HUDEP-2 (cell line): Measurements from ENCODE around the gene IFIT2.
"Not testable (repeated sequence)": the region's sequence is repeated elsewhere in the genome, so short reads cannot be mapped to it uniquely, and the experiment has no call there.

Experiments
- DNase-seq, 76 experiments: peaks; one replicate each; lab custom pipeline; 2025; ENCODE audit not compliant: unreplicated experiment in 76 of 76; lab: John Stamatoyannopoulos, UW

The IFIT2 gene

DNA sequence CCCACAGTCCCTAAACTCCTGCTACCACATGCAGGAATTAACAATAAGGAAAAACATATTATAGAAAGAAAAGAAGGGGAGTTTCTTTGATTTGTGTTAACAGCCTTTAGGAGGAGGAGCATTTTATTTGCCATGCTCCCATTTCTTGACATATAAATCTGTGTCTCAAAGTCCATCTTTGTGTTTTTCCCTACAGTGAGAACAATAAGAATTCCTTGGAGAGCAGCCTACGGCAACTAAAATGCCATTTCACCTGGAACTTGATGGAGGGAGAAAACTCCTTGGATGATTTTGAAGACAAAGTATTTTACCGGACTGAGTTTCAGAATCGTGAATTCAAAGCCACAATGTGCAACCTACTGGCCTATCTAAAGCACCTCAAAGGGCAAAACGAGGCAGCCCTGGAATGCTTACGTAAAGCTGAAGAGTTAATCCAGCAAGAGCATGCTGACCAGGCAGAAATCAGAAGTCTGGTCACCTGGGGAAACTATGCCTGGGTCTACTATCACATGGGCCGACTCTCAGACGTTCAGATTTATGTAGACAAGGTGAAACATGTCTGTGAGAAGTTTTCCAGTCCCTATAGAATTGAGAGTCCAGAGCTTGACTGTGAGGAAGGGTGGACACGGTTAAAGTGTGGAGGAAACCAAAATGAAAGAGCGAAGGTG, 4.1 kb downstream of the IFIT2 start:
- DNase-seq = no peak

DNA sequence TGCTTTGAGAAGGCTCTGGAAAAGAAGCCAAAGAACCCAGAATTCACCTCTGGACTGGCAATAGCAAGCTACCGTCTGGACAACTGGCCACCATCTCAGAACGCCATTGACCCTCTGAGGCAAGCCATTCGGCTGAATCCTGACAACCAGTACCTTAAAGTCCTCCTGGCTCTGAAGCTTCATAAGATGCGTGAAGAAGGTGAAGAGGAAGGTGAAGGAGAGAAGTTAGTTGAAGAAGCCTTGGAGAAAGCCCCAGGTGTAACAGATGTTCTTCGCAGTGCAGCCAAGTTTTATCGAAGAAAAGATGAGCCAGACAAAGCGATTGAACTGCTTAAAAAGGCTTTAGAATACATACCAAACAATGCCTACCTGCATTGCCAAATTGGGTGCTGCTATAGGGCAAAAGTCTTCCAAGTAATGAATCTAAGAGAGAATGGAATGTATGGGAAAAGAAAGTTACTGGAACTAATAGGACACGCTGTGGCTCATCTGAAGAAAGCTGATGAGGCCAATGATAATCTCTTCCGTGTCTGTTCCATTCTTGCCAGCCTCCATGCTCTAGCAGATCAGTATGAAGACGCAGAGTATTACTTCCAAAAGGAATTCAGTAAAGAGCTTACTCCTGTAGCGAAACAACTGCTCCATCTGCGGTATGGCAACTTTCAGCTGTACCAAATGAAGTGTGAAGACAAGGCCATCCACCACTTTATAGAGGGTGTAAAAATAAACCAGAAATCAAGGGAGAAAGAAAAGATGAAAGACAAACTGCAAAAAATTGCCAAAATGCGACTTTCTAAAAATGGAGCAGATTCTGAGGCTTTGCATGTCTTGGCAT, 4.8 kb downstream of the IFIT2 start:
- DNase-seq = no peak

DNA sequence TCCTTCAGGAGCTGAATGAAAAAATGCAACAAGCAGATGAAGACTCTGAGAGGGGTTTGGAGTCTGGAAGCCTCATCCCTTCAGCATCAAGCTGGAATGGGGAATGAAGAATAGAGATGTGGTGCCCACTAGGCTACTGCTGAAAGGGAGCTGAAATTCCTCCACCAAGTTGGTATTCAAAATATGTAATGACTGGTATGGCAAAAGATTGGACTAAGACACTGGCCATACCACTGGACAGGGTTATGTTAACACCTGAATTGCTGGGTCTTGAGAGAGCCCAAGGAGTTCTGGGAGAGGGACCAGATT, 5.4 kb downstream of the IFIT2 start:
- no peak for DNase-seq

DNA sequence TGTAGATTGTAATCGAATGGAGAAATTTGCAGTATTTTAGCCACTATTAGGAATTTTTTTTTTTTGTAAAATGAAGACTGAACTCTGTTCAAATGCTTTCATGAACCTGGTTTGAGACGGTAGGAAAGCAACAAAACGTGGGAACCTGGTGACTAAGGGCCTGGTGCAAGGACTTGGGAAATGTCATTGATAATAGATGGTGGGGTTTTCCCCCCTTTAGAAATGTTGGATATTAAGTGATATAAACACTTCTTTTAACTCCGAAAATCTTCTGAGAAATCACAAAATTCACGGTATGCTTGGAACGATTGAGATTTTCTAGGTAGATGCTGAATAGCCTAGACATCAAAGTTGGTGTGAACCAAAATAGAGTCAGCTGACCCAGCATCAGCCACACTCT, 6.4 kb downstream of the IFIT2 start:
- DNase-seq = no peak

DNA sequence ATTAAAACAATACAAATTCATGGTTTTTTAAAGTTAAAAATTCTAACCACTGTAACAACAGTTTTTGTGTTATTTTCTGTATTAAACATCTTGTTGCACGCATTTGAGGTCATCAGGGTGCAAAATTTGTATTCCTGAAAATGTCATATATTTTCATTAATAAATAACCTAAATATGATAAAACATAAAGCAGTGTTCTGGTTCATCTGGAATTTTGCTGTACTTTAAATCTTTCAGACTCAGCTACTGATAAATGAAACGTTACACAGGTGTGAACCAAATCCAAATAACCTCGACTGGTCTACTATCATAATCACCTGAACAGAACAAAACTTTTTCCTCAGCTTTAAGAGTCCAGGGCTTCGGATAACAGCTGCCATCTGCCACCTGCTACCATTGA, 6.9 kb downstream of the IFIT2 start:
- no peak for DNase-seq

DNA sequence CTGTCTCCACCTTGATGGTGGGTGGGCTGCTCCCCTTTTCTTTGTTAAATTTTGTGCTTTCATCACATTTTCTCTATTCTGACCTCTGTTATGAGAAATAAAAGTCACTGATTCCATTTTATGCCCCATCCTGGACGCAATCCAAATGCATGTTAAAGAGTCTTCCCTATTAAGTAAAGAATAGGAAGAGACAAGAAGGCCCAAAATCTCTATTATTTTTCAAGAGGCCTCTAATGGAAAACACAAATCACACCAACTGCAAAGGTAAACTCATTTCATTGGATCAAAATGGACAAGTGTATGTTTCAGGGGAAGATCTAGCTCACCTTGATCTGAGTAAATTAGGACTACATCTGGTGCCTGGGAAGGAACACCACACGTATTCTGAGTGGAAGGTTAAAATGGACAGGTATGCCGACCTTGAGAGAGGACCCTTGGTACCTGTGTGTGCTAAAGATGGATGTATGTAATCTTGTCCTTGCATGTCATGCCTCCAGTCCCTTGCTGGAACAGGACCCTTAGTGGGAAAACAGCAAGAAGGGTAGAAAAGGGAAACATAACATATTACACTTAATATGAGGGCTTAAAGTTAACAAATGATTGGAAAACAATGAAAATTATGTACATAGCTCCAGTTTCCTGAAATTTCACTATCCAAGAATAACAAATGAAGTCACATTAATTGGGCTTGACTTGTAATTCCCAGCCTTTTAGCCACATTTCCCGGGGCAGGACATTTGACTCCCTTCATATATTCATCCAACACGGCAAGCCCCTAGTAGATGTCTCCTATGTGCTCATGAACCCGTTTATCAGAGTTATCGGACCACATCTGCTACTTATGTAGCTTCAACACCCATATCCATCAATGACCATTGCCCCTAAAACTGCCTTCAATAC, 7.6 kb downstream of the IFIT2 start:
- no peak for DNase-seq

DNA sequence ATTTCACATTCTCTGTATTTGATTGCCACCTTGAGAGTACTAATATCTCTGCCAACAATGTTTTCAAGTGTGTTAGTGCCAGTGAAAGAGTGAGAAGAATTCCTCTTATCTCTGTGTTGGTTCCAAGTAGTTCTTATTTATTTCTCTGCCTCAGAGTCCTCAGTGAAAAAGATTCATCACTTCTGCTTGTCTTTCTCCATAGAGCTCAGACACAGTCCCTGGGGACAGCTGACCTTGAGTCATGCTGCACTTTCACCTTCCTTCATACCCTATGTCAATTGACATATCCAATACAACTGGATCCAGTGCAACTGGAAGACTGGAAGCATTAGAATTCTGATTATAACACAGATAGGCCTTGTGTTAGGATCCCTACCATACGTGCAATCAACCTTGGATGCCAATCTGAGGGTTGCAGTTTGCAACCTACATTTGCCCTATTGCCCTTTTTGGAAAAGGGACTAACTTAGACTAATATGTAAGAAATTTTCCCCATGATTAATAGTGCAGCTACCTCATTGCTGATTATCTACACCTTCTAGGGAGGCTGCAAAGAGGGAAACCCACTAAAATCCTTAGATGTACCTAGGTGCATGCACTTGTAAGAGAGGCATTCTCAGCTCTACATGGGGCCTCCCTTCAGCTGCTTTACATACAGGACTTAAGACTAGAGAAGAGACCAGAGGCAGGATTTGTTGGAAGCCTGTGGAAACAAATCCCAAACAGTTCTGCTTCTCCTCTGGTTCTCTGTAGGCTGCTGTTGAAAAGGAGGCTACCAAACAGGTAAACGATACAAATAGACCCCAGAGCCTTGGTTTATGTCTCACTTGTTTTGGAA, 8.4 kb downstream of the IFIT2 start:
- no peak for DNase-seq

DNA sequence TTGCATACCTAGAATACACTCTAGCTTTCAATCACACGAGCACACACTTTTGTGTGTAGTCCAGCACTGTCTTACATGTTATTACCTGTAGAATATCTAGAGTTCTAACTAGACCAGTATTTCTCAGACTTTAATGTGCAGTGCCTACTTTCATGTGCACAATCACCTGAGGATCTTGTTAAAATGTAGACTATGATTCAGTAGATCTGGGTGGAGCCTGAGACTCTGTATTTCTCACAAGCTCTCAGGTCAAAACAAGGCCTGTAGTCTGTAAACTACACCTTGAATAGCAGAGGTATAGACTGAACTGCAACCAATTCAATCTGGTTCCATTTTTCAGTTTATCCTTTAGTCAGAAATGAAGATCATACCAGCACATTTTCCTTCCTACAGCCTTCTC, 11.1 kb downstream of the IFIT2 start:
- DNase-seq = no peak

DNA sequence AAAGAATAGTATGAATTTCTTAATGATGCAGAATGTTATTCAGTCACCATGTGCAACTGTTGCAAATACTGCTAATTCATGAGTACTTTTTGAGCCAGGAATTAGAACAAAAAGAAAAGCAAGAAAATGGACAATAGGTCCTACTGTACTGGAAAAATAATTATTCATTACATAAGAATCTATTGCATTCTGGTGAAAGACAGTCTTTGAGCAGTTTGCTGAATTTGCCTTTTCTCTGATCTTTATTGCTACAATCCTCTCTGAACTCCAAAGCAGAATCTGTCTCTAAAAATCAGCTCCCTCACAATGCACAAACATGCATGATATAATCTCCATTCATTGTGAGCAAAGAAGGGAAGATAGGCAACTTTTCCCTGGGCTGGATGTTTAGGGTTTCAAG, 12.8 kb downstream of the IFIT2 start:
- no peak for DNase-seq

DNA sequence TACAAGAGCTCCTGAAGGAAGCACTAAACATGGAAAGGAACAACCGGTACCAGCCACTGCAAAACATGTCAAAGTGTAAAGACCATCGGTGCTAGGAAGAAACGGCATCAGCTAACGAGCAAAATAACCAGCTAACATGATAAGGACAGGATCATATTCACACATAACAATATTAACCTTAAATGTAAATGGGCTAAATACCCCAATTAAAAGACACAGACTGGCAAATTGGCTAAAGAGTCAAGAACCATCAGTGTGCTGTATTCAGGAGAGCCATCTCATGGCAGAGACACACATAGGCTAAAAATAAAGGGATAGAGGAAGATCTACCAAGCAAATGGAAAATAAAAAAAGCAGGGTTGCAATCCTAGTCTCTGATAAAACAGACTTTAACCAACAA, 16.2 kb downstream of the IFIT2 start:
- DNase-seq = not testable (repeated sequence)

DNA sequence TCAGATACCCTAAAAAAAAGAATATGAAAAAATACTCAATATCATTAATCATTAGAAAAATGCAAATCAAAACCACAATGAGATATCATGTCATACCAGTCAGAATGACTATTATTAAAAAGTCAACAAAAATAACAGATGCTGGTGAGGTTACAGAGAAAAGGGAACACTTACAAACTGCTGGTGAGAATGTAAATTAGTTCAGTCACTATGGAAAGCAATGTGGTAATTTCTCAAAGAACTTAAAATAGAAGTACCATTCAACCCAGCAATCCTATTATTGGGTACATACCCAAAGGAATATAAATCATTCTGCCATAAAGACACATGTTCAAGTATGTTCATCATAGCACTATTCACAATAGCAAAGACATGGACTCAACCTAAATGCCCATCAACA, 23.2 kb downstream of the IFIT2 start:
- not testable (repeated sequence) for DNase-seq

DNA sequence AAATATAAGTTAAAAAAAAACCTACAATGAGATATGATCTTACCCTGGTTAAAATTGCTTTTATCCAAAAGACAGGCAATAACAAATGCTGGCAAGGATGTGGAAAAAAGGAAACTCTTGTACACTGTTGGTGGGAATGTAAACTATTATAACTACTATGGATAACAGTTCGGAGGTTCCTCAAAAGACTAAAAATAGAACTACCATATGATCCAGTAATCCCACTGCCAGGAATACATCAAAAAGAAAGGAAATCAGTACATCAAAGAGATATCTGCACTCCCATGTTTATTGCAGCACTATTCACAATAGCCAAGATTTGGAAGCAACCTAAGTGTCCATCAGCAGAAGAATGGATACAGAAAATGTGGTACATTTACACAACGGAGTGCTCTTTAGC, 24.0 kb downstream of the IFIT2 start:
- DNase-seq = not testable (repeated sequence)

DNA sequence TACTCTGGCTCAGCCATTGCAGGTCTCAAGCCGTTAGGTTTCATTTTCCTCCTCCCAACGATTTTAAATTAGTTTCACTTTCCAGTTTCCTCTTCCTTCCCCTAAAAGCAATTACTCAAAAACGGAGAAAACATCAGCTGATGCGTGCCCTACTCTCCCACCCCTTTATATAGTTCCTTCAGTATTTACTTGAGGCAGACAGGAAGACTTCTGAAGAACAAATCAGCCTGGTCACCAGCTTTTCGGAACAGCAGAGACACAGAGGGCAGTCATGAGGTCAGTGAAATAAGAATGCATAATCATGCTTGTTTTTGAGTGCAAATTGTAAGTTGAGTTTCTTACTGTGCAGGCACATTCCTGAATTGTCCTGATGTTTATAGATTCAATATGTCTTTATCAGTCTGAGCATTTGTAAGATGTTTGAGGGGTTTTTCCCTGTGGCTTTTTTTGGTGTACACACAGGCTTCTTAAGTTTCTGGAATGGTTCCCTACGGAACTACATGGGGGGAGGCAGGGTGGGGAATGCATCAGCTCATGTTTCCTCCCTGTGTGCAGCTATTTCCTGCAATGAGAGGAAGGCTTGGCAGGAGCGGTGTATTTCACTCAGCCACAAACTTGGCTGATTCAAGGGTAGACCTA, 26.1 kb downstream of the IFIT2 start, which contains the start of gene IFIT3:
Gene IFIT3, plus strand, starts transcription at position 195 of the 639 bp plus-strand sequence. Its CDS starts 77 bp downstream, at position 272.
- peak in 23 of 76 experiments; percentile 3 to 72 (median 23) for DNase-seq

DNA sequence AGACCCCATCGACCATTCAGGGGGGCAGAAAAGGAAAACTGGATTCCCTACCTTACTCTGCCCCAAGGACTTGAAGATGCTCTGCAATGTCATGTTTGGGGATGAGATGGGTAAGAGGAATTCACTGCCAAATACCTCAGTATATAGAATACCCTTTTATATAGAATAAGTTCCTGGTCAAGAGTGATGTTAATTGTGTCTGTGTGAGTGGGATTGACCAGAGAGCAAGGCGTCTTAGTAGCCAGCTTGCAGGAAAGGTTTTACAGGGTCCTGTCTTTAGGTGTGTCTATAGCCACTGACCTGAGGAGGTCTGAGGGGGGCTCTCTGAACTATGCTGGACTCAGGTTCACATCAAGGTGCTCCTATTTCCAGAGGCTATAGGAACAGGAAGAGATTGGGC, 27.3 kb downstream of the IFIT2 start:
- no peak for DNase-seq

DNA sequence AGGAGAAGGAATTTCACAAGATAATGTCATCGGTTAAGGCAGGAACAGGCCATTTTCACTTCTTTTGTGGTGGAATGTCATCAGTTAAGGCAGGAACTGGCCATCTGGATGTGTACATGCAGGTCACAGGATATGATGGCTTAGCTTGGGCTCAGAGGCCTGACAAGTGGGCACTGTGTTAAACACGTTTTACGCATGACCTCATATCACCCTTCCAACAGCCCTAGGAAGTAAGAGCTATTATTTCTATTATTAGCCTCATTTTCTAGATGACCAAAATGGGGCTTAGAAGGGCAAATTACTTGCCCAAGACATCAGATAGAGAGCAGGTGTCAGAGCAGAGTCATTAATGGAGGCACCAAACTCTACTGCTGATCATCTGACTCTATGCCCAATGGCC, 28.2 kb downstream of the IFIT2 start:
- not testable (repeated sequence) for DNase-seq

DNA sequence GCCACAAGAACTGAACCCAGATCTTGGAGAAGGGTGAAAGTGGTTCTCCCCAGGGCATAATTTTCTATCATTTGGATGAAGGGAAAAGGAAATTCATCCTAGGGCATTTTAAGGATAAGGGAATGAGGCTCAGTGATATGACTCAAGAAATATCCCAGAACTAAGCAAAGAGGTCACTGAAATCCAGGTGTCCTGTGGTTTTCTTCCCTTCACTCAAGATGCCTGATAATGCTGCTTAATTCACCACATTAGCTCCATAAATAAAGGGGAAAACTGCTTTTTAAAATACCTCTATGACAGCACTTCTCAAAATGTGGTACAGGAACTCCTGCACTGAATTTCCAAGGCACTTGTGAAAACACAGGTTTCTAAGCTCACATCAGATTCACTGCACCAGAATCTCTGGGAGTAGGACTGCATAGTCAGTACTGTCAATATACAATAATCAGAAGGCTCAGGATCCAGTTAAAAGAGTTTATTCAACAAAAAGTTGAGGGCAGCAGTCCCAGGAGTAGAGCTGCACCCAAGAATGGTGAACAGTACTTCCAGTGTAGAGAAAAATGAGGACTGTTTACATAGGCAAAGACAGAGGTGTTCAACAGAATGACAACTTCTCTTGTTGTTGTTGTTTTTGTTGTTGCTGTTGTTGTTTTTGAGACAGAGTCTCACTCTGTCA, 28.8 kb downstream of the IFIT2 start:
- no peak for DNase-seq

DNA sequence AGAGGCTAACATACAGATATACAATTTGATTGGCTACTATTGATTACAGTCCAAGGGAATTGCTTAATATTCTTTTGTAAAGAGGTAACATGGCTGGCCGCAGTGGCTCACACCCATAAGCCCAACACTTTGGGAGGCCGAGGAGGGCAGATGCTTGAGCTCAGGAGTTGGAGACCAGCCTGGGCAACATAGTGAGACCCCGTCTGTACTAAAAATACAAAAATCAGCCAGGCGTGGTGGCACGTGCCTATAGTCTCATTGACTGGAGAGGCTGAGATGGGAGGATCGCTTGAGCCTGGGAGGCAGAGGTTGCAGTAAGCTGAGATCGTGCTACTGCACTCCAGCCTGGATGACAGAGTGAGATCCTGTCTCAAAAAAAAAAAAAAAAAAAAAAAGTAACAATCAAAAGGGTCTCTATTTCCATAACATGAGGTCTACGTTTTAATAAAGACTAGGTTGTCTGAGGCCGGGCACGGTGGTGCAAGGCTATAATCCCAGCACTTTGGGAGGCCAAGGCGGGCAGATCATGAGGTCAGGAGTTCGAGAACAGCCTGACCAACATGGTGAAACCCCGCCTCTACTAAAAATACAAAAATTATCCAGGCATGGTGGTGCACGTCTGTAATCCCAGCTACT, 29.8 kb downstream of the IFIT2 start:
- DNase-seq = not testable (repeated sequence)

DNA sequence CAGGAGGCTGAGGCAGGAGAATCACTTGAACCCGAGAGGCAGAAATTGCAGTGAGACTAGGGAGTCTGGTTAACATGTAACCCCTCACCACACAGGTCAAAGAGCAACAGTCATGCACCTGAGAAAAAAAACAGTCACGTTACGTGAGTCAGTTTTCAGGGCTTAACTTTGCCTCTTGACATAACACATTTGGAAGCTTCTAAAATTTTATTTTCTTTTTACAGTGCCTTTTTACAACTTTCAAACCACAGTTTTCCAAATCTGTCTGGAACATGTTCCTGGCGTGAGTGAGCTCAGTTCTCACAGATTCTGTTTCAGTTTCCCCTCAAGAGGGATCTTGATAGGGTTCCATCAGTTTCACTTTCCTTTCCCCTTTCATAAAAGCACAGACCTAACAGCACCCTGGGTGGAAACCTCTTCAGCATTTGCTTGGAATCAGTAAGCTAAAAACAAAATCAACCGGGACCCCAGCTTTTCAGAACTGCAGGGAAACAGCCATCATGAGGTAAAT, 30.3 kb downstream of the IFIT2 start:
- peak in 2 of 76 experiments; percentile 4 to 12 for DNase-seq

DNA sequence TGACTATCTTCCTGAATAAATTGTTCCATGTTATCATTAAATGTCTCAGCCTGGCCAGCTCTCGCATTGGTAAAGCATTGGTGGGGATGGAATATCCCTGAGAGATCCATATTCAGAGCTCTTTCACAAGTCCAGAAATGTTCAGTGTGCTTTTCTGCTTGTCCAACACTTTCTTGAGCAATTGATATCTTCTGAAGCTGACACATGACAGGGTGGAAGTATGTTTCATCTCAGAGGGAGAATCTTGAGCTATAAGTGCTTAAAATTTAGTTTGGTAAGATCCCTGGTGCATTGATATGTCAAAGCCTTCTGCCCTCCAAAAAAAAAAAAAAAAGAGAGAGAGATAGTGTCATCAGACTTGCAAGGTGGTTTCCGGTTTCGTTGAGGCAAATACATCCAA, 33.4 kb downstream of the IFIT2 start:
- no peak for DNase-seq
